ENCODE data around the gene ANKRD23.

The ANKRD23 gene

DNA sequence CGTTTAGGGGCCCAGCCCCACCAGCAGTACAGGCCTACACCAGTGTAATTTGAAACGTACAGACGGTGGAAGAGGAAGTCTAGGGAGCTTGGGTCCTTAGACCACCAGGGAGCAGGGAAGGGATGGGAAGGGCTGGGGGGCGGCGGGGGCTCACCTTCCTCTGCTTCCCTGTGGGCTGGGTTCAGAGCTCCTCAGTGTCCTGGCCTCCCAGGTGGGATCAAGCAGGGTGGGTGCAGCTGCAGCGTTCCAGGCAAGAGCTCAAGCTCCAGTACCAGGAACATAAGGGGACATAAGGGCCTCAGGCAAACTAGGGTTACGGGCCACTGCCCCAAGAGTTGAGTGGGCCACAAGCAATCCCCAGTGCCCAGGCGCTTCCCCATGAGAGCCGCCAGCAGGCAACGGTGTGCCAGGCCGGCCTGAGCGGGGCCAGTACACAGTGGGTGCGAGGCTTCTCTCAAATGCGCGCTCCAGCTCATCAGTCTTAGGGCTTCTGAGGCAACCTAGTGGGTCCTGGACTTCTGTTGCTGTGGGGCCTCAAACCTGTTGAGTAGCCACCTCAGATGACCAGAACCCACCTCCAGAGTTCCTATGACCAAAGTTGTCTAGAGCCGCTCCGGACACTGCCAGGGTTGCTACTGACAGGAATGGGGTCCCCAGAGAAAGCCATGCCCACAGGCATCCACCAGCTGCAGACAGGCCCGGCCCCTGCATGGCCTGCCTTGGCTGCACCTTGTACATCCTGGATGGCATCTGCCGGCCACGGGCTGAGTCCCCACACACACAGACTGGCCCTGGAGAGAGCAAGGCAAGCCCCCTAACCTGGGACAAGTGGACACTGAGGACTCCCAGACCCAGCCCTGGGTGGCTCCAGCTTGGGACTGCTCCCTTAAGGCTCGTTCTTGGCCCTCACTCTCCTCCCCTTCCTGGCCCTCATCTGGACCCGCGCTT, 5.2 kb downstream of the ANKRD23 start:
- no peak for DNase-seq (ENCODE audit: low spot score)

DNA sequence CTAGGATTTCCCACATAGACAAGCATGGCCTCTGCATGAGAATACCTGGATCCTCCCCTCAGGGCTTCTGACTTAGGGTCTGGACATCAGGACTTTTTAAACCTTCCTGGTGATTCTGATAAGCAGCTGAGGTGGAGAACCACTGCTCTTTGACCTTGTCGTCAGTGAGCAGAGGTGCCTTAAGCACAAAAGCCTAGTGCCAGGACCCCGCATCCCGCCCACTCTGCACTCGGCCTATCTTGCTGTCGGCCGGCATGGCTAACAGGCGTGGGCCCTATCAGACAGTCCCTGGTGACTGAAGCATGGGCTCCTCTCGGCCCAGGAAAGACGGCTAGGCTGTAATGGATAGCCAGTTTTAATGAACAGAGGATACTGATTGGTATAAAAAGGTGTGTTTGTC, 6.2 kb downstream of the ANKRD23 start:
- DNase-seq (ENCODE audit: low spot score) = no peak

DNA sequence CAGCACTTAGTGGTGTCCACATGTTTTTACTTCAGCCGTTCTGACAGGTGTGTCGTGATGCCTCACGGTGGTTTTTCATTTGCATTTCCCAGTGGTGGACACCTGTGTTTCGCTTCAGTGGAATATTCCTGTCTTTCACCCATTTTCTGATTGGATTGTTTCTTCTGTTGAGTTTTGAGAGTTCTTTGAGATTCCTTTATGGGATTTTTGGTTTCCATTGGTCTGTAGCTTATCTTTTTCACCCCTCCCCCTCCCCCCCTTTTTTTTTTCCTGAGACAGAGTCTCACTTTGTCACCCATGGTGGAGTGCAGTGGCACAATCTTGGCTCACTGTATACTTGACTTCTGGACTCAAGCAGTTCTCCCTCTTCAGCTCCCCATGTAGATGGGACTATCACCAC, 8.0 kb downstream of the ANKRD23 start:
- DNase-seq (ENCODE audit: low spot score) = no peak

DNA sequence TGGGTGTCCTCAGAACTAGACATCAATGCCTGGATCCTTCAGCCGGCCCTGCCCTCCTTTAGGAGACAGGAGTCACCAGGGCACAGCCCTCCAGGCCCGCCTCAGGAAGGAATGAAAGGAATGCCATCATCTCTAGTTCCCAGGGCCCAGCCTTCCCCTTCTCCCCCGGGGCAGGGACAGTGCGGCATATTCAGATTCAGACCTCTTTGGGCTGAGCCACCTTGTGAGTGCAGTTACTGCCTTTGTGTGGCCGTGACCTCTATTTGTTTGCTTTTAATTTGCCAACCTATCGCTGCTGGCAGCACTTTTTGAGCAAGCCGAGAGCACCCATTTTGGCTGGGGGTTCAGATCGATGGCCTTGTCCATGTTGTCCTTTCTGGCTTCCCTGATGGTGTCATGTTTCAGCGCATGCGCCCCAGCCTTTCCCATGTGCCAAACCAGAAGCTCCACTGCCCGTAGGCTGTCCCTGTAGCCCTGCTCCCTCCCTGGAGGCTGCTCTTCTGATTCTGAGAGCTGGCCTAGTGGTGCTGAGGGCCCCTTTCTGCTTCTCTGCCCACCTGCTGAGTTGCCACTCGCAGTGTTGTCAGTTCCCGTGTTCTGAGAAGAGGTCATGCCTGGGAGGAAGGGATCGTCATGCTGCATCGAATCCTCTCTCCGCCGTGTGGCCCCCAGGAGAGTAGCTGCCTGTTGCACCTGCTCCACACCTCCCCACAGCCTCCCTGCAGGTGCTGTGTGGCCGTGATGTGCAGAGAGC, 10.9 kb downstream of the ANKRD23 start:
- DNase-seq (ENCODE audit: low spot score) = no peak

GRCh38 chr2:96832408-96832753, 11.4 kb downstream of the ANKRD23 start:
- no peak for DNase-seq (ENCODE audit: low spot score)

DNA sequence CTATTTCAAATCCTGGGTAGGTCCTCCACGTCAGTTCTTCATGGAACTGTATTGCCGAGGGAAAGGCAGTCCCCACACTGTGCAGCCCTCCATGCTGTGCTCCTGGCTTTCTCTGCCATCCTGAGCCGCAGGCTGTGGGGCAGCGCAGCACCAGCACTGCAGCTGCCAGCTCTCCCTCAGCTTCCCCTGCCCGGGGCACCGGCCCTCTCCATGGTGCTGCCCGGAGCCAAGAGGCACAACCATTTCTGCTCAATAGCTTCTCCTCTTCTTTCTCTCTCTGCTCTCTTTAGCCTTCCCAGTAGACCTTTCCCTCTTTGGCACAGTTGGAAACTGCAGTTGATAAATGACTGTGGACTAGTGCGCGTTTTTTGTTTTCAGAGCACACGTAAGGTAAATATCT, 12.1 kb downstream of the ANKRD23 start:
- no peak for DNase-seq (ENCODE audit: low spot score)

DNA sequence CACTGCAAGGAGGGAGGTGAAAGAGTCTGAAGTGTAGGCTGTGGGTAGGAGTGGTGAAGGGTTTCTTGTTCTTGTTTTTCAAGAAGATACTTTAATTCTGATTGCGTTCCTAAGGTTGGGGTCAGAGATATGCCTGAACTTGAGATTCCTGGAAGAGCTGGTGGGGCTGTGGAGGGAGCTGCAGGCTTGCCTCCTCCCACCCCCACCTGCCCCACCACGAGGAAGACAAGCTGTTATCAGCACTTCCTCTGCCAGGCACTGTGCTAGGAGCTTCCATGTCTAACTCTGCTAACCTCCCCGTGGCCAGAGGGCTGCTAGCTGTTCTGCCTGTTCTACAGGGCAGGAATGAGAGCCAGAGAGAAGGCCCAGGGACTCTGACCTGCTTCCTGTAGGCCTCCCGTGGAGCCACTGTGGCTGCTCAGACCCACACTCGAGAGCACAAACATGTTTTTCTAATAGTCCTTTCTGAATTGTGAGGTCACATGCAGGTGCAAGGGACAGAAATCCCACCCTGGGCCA, 13.7 kb downstream of the ANKRD23 start:
- DNase-seq (ENCODE audit: low spot score) = no peak

- no peak for DNase-seq (ENCODE audit: low spot score)
These were observed 14.9 kb downstream of the ANKRD23 start for GRCh38 chr2:96828874-96829273.

- no peak for DNase-seq (ENCODE audit: low spot score)
These were observed 15.4 kb downstream of the ANKRD23 start for GRCh38 chr2:96828436-96828835.

GRCh38 chr2:96826546-96827278, 17.1 kb downstream of the ANKRD23 start:
- no peak for DNase-seq (ENCODE audit: low spot score)

DNA sequence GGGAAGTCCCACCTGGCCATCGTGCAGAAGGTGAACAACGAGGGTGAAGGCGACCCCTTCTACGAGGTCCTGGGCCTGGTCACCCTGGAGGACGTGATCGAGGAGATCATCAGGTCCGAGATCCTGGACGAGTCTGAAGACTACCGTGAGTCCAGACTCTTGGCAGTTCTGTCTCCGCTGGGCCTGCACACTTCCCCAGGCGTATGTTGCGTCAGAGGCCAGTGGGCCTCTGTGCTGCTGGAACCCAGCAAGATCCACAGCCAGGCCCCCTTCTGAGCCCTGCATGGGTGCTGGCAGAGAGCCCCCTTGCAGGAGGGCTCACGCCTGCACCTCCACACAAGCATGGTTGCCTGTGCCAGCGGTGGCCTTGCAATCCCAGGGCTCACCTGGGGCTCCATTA, 18.8 kb downstream of the ANKRD23 start:
- no peak for DNase-seq (ENCODE audit: low spot score)

DNA sequence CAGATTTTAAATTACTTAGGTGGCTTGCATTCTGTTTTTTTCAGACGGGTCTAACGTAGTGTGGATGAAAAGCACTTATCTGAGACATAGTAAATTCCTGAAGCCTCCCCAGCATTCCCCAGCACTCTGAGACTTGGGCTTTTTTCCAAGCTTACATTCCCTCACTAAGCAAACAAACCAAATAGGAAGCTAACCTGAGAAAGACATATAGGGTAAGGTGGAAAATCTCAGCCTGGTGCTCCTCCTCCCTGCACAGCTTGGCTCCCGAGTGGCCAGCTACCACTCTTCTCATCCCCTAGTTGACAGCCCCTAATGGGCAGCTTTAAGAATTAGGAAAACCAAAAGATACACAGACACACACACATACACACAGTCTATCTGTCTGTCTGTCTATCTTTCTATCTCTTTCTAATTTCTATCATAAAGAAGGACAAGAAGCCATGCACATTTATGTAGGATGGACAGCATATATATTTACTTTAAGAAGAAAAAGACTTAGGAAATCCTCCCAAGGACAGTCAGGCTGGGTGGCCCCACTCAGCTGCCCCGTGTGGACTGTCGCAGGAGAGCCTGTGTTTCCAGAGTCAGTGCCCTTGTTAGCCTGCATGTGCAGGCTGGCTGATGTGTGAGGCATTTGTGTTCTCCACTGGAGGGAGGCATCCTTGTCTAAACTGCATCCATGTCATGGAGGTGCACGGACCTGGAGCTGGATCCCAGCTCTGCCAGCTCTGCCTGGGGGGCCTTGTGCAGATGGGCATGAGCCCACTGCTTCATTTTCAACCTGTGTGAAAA, 19.5 kb downstream of the ANKRD23 start:
- no peak for DNase-seq (ENCODE audit: low spot score)

GRCh38 chr2:96823198-96823597, 20.6 kb downstream of the ANKRD23 start:
- DNase-seq (ENCODE audit: low spot score) = no peak

GRCh38 chr2:96822786-96823185, 21.0 kb downstream of the ANKRD23 start:
- no peak for DNase-seq (ENCODE audit: low spot score)

- DNase-seq (ENCODE audit: low spot score) = no peak
These were observed 22.6 kb downstream of the ANKRD23 start for GRCh38 chr2:96821113-96821675.

GRCh38 chr2:96819876-96820511, 23.8 kb downstream of the ANKRD23 start:
- DNase-seq (ENCODE audit: low spot score) = no peak

DNA sequence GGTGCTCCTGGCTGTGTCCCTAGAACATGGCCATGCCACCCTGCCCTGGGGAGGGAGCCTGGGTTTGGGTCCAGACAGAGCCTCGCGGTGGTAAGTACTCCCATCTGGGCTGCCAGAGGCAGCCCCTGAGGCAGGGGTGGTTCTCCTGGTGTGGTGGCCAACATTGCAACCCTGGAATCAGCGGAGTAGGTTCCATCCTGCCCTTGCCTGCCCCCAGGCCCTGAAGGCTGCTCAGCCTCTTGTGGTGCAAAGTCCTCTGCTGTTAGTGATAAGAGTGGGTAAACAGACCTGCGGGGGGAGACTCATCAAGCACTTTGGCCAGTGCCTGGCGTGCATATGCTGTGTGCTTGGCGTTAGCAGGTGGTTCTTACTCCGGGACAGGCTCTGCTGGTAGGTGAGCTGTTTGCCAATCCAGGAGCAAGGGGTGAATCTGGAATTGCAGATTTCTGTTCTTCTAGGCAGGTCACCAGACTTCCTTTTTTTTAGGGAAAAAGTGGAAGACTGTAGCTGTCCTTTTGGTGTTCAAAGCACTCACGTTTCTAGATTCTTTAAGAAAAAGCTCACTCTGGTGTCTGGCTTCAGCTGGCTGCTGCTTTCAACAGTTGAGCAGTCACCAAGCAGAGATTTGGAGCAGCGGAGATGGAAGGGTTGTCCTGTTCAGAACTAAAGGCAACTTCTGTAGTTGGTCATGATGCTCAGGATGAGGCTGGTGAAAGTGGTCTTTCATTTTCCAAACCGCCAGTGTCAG, 24.5 kb downstream of the ANKRD23 start:
- DNase-seq (ENCODE audit: low spot score) = no peak

GRCh38 chr2:96817882-96818281, 25.9 kb downstream of the ANKRD23 start:
- DNase-seq (ENCODE audit: low spot score) = no peak

- no peak for DNase-seq (ENCODE audit: low spot score)
These were observed 26.8 kb downstream of the ANKRD23 start for GRCh38 chr2:96816836-96817702.

All from globus pallidus (tissue), 1 donor.